C1 segment of cervical spinal cord (tissue), 14 donors: ENCODE results near the gene DYRK1A.

ENCODE experiments used
- DNase-seq, 14 donors: peaks; one replicate each; lab custom pipeline; 2025; lab: John Stamatoyannopoulos, UW

DYRK1A gene

DNA sequence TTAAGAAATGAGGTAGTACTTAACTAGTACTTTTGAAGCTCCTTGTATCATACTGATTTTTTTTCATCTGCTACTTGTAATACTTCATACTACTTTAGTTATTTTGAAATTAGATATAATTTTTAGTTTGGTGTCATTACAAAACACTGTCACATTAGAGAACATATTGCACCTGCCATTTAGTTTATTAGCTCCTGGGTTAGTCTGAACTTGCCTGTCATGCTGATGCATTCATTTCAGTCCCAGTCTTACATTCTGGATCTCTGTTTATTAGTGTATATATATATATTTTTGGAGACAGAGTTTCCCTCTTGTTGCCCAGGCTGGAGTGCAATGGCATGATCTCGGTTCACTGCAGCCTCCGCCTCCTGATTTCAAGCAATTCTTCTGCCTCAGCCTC is 50.3 kb downstream of the DYRK1A start:
- DNase-seq: no peak

- DNase-seq: no peak
These were observed 52.8 kb downstream of the DYRK1A start for GRCh38 chr21:37419228-37419906.

DNA sequence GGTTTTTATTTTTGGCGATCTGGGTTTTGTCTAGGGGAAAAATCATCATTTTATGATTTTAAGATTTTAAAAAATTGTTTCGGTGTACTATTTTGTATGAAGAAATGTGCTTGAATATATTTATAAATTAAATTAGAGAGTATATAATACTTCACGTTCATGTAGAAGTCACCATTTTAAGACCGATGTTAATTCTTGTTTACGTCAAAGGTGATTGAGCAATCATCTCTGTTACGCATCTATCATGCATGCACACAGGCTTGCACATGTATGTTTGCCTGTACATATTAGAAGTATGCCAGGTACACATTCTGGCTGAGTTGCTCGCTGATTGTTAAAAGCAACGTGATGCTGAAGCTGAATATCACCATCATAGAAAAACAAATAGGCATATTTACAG is 54.7 kb downstream of the DYRK1A start:
- DNase-seq: no peak

- DNase-seq: no peak
These were observed 55.8 kb downstream of the DYRK1A start for GRCh38 chr21:37422382-37422781.

- no peak for DNase-seq
These were observed 56.5 kb downstream of the DYRK1A start for GRCh38 chr21:37423103-37423502.

- DNase-seq: no peak
These were observed 57.8 kb downstream of the DYRK1A start for GRCh38 chr21:37424396-37424795.

- no peak for DNase-seq
These were observed 58.4 kb downstream of the DYRK1A start for GRCh38 chr21:37425001-37425400.

DNA sequence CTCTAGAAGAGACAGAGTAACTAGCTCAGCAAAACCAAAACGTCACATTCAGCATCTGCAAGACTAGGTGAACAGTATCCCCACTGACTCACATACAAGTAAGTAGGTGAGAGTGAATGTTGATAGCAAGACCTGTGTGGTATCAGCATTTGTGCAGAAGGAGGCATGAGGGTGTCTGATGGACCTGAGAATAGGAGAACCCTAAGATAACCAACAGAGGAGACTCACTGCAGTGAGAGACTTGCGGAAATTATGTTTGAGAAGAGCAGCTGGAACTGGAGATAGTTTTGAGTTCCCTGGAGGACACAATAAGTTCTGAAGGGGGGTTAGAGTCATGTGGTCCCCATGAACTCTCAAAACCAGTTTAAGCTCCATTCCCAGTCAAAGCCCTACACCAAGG is 59.1 kb downstream of the DYRK1A start:
- no peak for DNase-seq

DNA sequence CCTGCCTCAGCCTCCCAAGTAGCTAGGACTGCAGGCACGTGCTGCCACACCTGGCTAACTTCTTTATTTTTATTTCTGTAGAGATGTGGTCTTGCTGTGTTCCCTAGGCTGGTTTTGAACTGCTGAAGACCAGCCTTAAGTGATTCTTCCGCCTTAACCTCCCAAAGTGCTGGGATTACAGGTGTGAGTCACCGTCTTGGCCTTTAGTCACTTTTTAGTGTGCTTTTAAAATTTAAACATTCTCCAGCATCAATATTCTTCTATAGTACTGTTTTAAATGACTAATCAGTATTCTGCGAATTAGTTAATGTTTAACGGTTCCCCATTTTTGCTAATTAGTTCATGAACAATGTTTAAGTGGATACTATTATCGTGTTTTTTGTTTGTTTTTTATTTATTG is 60.6 kb downstream of the DYRK1A start:
- DNase-seq: no peak

DNA sequence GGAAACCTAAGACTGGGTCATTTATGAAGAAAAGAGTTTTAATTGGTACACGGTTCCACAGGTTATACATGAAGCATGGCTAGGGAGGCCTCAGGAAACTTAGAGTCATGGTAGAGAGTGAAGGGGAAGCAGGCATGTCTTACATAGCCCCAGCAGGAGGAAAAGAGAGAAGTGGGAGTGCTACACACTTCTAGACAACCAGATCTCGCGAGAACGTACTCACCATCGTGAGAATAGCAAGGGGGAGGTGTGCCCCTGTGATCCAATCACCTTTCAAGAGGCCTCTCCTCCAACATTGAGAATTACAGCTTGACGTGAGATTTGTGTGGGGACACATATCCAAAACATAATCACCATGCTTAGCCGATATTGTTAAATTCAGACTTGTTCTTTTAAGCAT is 62.8 kb downstream of the DYRK1A start:
- no peak for DNase-seq

DNA sequence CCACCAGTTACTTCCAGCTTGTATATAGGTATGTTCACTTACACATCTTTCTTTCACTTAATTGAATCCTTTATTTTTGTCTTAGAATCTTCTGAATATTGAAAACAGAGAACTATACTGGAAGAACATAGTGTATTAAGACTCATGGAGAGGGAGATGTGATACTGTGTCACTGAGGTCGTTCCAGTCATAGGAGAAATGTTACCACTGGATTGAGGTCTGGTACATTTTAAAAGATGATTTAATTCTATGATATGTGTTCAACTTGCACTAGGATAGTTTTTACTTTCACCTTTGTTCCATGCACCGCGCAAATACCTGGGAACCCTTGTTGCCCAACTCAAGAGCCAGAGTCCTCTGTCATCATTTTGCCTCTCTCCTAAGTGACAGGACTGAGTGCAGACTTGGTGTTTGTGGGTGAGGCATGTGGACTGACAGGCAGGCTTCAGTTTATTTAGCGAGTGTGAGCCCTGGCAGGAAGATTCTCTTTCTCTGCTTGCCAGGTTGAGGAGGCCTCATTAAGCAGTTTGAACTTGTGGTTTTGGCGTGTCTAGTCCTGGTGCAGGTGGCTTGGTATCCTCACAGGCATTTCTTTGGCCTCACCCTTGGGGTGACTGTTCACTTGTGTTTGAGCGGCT is 63.7 kb downstream of the DYRK1A start:
- DNase-seq: peak in 1 of 14 donors; percentile 6

DNA sequence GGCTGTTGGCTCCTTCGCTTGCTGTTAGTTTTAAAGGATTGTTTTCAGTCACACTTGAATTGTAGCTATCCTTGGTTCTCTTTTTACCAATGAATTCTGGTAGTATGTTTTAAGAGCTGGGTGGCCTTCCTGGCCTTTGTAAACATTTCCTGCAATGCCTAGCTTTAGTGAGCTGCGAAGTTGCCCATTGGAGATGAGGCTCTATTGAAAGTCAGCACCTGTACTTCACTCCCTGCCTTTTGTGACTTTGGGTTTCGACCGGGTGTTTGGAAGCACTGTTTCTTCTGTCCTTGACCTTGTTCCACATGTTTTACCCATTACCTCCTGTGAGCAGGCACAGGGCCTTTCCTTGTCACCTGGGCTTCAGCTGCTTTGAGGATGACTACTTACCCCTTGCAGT is 64.7 kb downstream of the DYRK1A start:
- no peak for DNase-seq

DNA sequence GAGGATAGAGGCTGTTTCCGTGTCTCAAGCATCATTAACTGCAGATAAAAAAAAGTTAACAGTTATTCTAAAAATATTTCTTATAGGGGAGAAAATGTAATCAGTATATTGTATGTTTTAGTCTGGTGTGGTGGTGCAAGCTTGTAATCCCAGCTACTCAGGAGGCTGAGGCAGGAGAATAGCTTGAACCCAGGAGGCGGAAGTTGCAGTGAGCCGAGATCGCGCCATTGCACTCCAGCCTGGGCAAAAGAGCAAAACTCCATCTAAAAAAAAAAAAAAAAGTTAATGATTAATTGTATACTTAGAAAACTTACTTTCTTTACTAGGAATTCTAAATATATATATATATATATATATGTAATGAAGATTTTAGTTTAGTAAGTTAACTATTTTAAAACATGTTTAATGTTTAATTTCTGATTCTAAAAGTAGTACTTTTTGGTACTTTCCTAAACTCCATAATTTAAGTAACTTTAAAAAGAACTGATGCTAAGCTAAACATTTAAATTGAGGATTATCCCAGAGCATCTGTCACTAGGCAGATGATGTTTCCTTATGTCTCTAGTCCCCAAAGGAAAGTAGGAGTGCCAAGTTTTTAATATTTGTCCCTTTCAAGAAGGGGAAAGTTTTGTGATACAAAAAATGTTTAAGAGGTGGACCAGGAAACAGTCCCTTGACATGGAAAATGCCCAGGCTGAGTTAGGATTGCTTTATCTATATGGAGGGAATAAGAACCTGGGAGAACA is 66.3 kb downstream of the DYRK1A start:
- DNase-seq: no peak

GRCh38 chr21:37433456-37433840 is 66.9 kb downstream of the DYRK1A start:
- DNase-seq: no peak

DNA sequence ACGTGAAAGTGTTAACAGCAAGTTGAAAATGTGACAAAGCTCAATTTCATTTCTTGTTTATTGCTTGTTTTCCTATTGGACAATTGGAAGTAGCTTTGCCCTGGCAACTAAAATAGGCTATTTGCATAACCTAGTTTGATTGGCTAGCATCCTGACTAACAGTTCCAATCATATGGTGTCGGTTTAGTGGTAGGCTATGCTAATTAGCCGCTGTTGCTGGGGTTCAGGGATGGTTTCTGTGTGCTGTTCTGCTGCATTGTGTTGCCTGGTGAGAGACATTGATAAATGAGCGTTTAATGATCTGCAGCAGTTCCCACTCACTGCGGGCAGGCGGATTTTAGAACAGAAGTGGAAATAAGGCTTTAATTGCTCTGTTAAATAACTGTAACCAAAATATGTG is 68.5 kb downstream of the DYRK1A start:
- DNase-seq: peak in 11 of 14 donors; percentile 4 to 94 (median 30)

GRCh38 chr21:37435711-37436110 is 69.1 kb downstream of the DYRK1A start:
- DNase-seq: no peak

DNA sequence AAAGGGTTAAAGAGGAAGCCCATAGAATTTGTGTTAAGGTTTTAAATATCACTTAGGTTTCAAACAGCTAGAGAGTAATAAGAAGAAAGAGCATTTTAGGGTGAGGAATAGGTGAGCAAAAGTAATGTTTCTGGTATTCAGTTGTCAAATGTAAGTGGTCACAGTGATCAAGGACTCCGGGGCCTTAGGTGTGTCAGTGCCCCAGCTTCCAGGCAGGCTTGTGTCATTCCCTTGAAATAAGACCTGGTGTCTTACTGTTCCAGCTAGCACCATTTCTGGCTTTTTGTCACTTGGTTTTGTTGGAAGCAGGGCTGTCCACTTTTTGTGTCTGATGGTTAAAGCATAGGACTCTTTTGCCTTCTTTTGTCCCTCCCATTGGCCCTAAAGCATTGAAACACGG is 69.6 kb downstream of the DYRK1A start:
- peak in 2 of 14 donors; percentile 4 to 17 for DNase-seq

GRCh38 chr21:37437376-37438080 is 71.0 kb downstream of the DYRK1A start:
- no peak for DNase-seq

- no peak for DNase-seq
These were observed 77.1 kb downstream of the DYRK1A start for GRCh38 chr21:37443683-37444082.

- DNase-seq: no peak
These were observed 78.7 kb downstream of the DYRK1A start for GRCh38 chr21:37445228-37445627.

- DNase-seq: no peak
These were observed 80.0 kb downstream of the DYRK1A start for GRCh38 chr21:37446552-37446951.

DNA sequence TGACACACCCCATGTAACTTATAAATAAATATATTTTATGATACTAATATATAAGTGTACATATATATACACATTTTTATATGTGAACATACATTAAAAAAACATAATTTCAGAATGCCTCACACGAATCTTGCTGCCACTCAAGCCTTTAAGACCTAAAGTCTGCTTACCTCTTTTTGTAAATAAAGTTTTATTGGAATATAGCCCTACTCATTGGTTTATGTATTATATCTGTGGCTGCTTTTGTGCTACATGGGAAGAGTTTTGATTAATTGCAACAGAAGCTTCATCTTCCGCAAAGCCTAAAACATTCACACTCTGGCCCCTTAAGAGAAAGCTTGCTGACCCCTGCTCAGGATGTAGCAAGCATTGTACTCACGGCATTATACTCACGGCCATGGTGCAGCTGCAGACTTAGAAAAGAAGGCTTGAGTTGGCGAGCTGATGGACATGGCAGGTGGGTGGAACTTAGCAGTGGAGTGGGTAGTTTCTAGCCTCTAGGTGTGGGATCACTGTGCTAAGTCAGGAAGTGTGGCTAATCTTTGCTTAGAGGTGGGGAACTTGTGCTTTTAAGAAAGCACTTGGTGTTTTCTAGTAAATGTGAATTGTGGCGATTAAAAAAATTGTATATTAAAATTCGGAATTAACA is 80.8 kb downstream of the DYRK1A start:
- DNase-seq: no peak
